BJ (cell line): ENCODE results near the gene NUP58. TPM values are rescaled to one million over a fixed set of nuclear protein-coding genes. Genes with fewer than 3 reads are reported as not detected.

Experiments used
- polyA plus RNA-seq: library from polyadenylated mRNA; depleted of rRNA; stranded (reverse); fragments of >200 nt; gene quantifications from 2 replicates; pipeline ENCODE4 v1.2.3, GENCODE V29; 2011; rRNA removed

NUP58 gene
- polyA plus RNA-seq, 1 experiment, result 20.4 TPM

Other genes with a start within 250 kb of the NUP58 start
- 0.16 TPM in 1 of 2 replicates, not detected in the other for gene PABPC3, start 205.5 kb upstream of the NUP58 start, polyA plus RNA-seq
- not detected in 2 replicates for gene AMER2, start 129.3 kb upstream of the NUP58 start, polyA plus RNA-seq
- gene MTMR6, start 14.1 kb upstream of the NUP58 start, polyA plus RNA-seq, result 10.5 and 20.8 TPM in 2 replicates
- 0.02 and 0.05 TPM in 2 replicates for gene ATP8A2, start 70.3 kb downstream of the NUP58 start, polyA plus RNA-seq